ENCODE measurements around the gene TLE1.
A peak's percentile ranks its signal among the peaks of the same experiment; 100 is the strongest.

The TLE1 gene

DNA sequence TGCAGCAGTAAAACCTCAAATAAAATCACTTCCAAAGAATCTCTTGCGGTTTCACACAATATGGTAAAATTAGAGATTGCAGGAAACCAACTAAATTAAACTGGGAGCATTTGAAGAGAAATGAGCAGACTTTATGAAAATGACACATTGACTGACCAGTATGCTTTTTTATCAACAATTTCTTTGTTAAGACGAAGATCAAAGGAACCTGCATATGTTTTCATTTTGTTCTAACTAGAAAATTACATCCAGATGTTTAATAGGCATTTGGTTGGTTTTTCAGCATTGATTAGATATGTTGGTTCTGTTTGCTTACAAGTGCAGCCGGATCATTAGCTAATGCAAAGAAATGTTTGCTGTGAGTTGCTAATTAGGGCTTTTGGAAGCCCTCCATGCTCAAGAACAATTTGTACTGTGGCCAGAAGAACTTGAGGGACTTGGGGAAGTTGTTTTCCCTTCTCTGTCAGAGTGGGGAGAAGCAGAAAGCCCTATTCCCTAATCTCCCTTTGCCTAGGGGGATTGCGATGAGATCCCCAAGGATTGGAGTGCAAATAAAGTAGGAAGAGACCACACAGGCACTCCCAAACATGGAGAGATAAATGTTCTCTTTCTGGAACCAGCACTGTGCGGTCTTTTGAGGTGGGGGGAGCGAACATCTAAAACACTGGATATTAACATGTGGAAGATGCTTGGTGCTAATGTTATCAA lies 4.5 kb upstream of the TLE1 start:
- TF ChIP-seq GATA3 (IDR thresholded peaks at IDR 0.05; ENCODE audit: low read depth, low read length) (peak; percentile 55; the same call in 1 of the 2 replicates), GATA2 (IDR thresholded peaks at IDR 0.05; ENCODE audit: low read depth, low read length) (peak; percentile 74)

DNA sequence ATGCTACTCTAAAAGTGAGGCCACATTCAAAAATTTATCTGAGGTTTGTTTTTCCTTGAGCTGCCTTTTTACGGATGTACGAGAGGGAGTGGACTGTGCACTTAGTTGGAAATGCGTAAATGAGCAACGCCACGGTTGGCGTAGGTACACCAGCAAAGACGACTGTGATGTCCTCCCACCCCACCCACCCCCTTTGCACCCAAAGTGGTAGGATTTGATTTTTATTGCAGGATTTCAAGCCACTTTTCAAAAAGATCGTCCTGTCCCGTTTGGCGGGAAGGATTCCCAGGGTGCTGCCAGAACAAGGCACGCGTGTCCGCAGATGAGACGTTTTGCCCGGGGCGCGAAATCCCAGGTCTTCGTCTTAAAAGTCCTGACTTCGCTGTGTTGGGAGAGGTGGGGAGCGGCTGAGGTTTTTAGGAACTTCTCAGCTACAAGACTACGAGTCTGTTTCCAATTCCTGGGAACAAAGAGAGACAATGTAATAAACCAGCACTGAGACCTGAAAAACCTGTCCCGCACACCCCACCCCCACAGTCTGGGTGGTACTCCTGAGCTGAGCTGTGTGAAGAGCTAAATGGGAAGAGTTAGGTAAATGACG lies 1.0 kb upstream of the TLE1 start:
- TF ChIP-seq GATA2 (IDR thresholded peaks at IDR 0.05; ENCODE audit: low read depth, low read length) (no peak), GATA3 (IDR thresholded peaks at IDR 0.05; ENCODE audit: low read depth, low read length) (no peak)

DNA sequence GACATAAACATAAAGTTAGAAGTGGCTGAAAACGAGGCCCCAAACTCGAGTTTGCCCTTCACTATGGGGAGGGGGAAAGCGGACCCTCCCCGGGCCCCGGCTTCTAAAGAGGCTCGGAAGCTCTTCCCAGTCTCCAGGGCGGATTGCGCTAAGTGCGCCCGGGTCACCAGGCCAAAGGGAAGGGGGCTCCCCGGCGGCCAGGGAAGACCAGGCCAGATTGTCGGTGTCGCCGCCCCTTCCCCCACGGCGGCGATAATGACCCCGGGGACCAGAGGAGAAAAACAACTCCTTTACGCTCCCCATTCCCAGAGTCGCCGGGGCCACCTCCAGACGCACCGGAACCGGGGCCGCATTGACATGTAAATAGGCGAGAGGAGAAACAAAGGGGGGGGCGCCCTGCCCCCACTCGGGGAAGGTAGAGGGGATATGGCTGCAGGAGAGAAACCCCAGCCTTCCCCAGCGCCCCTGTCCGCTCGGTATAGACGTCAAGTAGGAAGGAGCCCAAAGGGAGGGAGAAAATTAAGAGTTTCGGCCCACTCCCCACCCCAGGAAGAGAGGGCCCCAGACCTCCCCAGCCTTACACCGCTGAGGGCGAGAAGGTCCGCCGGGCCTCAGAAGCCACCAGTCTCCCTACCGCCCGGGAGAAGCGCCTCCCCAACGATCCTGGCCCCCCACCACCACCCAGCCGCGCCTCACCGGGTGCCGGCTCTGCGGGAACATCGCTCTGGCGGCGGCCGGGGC lies 1.7 kb downstream of the TLE1 start:
- TF ChIP-seq GATA2 (IDR thresholded peaks at IDR 0.05; ENCODE audit: low read depth, low read length), result no peak
- no peak for TF ChIP-seq GATA3 (IDR thresholded peaks at IDR 0.05; ENCODE audit: low read depth, low read length)

DNA sequence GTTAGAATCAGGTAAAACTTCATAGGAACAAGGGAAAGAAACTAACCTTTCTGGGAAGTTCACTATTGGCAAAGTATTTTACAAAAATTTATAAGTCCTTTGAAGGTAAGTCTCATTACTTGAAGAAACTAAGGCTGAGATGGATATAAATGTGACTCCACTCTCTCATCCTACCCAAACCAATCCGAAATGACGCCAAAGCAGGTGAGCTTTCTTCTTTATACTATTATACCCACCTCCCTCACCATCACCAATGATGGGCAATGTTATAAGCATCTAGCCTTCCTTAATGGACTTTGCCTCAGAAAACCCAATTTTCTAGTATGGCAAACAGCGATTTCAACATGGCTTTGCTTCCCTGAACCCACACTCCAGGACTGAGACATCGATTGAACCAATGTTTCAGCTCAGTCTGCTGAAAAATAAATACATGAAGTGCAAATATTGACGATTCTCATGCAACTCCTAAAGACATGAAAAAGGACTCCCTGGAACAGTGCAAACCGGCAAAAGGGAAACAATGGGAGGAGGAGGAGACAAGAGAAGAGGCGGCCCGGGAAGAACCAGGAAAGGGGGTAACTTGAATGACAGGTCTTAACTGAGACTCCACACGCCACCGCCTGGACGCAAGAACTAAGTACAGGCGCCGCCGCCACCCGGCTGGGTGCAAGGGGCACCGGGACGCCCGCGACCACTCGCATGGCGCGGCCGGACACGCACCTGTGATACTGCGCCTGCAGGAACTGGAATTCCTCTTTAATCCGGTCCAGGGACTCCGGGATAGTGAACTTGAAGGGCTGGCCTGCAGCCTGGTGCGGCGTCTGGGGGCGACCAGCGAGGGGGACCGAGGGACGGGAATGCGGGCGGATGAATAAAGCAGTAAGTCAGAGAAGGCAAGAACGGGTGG lies 2.5 kb downstream of the TLE1 start:
- TF ChIP-seq GATA3 (IDR thresholded peaks at IDR 0.05; ENCODE audit: low read depth, low read length) (no peak), GATA2 (IDR thresholded peaks at IDR 0.05; ENCODE audit: low read depth, low read length) (no peak)

DNA sequence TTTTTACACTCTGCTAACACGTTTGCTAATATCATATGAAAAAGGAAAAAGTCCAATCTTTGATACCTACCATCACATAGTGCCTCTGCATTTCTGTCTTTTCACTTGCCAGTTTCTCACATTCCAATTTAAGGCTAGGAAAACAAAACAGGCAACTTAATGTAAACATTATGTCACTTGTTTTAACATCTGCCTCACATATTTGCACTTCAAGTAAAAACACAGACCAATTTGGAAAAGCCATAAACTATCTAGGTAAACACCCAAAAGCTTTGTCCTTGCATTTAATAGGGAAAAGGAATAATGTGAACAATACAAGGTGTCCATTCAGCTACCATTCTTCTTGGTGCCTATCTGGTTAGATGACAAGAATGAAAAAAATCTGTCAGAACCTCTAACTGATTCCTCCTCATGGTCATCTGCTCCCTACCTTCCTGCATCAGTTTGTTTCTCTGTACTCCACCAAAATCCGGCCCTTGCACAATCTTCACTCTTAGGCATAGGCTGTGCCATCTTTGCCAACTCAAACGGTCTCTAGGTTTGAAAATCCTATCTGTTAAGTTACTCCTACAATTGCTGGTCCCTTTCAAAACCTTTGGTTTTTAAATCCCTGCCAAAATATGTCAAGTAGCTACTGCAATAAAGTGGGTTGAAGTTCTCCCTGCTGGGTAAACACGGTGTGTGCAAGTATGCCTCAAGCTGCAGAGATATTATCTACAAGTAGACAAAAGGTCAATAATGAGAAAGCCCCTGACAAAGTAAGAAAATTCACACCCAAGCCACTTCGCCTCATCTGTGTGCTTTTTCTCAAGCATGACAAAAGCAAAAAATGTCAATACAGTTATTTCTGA lies 3.4 kb downstream of the TLE1 start:
- peak; percentile 34; the same call in 1 of the 2 replicates for TF ChIP-seq GATA2 (IDR thresholded peaks at IDR 0.05; ENCODE audit: low read depth, low read length)
- peak; percentile 23; the same call in 1 of the 2 replicates for TF ChIP-seq GATA3 (IDR thresholded peaks at IDR 0.05; ENCODE audit: low read depth, low read length)

DNA sequence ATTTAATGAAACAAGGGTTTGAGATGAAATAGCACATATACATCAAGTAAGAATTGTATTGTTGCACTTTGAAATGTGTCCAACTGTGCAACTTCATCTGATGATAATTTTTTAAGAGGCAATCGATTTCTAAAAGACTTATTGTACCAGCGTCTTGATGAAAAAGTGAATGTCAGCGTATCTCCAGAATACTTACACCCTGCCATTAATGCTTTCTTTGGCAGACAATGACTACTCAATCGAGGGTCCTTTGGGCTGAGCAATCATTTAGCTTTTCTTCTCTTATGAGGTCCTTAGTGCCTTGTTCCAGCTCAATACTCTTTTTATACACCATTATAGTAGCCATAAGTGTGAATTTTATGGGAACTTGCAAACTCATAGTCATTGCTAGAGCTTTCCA lies 4.7 kb downstream of the TLE1 start:
- TF ChIP-seq GATA2 (IDR thresholded peaks at IDR 0.05; ENCODE audit: low read depth, low read length), result no peak
- TF ChIP-seq GATA3 (IDR thresholded peaks at IDR 0.05; ENCODE audit: low read depth, low read length), result no peak

DNA sequence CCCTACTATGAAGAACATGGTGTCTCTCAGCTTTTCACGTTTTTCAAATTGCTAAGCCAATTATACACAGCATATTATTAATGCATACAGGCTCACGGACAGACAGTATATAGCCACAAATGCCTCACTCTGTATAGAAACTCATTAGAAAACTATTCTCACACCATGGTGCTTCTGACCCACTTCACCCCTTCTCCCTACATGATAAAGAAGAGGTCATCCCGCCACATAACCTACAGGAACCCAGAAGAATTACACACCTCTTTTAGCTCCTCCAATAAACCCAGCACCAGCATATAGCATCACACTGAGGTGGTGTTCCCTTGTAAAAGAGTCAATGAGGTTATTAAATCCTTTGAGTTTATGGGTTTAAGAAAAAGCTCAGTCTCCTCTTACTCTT lies 5.6 kb downstream of the TLE1 start:
- TF ChIP-seq GATA3 (IDR thresholded peaks at IDR 0.05; ENCODE audit: low read depth, low read length), result no peak
- no peak for TF ChIP-seq GATA2 (IDR thresholded peaks at IDR 0.05; ENCODE audit: low read depth, low read length)

DNA sequence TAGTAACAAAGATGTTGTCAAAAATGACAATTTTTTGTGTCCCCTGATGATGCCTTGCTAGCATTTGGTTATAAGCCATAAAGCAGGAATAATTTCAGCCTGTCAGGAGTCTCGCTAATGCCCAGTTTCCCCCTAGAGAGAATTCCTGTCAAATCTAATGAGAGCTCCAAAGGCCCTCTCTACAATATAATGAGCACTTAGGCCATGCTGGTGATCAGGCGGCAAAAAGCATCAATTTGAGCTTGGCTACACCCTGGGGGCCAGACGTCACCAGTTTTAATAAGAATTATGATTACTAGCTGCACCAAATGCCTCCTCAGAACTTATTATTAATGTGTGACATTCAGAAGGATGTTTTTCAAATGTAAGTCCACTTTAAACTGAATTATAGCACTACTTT lies 6.1 kb downstream of the TLE1 start:
- TF ChIP-seq GATA2 (IDR thresholded peaks at IDR 0.05; ENCODE audit: low read depth, low read length) (no peak), GATA3 (IDR thresholded peaks at IDR 0.05; ENCODE audit: low read depth, low read length) (no peak)

DNA sequence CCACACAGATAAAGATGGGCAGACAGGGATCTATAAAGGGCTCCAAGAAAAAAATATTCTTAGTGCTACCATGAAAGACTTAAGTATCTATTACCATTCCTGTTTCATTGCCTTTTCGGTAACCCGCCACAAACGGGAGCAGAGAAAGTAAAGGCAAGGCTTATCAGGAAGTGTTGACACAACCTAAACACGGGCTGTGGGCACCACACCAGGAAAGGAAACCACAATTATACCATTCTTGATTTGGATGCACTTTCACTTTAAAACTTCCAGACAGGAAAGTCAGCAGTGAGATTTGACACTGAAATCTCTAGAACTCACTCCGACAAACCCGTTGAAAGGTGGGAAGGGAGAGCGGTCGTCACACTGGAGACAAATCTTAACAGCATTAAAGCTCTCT lies 6.5 kb downstream of the TLE1 start:
- no peak for TF ChIP-seq GATA3 (IDR thresholded peaks at IDR 0.05; ENCODE audit: low read depth, low read length)

DNA sequence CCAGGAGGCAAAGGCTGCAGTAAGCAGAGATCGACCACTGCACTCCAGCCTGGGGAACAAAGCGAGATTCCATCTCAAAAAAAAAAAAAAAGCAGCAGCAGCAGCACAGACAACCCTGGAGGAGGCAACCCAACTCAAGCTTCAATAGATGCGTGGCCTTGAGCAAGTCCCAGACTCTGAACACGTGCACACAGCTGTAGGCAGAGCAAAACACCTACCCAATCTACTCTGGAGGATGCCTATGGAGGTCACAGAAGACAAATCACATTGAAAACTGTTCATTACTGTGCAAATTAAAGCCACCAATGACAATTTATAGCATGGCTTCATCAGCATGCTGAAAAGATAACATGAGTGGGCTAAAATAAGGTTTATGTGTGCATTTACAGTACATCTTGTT lies 7.2 kb downstream of the TLE1 start:
- TF ChIP-seq GATA2 (IDR thresholded peaks at IDR 0.05; ENCODE audit: low read depth, low read length) (no peak), GATA3 (IDR thresholded peaks at IDR 0.05; ENCODE audit: low read depth, low read length) (no peak)

DNA sequence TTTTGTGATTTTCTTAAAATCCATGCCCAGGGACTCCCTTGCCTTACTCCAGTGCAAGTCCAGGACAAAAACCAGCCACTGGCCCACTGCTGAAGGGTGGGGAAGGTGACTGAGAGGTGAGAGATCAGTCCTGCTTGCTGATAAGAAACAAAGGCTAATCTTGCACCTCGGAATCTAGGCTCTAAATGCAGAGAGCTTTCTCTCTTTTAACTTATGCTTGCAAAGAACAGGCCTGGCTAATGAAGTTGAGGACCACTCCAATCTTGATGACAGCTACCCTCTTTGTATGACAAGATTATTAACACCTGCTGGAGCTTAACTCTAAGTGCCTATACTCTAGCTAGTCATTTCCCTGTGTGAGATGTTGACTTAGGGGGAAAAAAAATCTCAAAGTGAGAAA lies 8.8 kb downstream of the TLE1 start:
- TF ChIP-seq GATA2 (IDR thresholded peaks at IDR 0.05; ENCODE audit: low read depth, low read length), result no peak
- no peak for TF ChIP-seq GATA3 (IDR thresholded peaks at IDR 0.05; ENCODE audit: low read depth, low read length)

DNA sequence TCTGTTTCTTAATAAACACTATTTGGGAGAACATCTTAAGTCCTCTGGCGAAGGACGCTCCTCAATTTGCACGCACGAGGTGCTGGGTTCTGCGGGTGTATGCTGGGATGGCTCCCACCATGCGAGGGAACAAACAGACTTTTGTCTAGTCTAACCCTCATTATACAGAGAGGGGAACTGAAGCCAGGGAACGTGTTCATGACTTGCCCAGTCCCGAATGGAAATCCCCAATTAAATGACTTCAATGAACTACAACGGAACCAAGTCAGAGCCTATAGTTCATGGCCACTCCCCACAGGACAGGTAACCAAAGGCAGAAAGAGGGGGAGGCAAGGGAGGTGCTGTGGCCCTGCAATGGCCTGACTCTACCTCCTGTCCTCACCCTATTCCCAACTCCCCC lies 9.3 kb downstream of the TLE1 start:
- TF ChIP-seq GATA2 (IDR thresholded peaks at IDR 0.05; ENCODE audit: low read depth, low read length), result no peak
- TF ChIP-seq GATA3 (IDR thresholded peaks at IDR 0.05; ENCODE audit: low read depth, low read length), result no peak

DNA sequence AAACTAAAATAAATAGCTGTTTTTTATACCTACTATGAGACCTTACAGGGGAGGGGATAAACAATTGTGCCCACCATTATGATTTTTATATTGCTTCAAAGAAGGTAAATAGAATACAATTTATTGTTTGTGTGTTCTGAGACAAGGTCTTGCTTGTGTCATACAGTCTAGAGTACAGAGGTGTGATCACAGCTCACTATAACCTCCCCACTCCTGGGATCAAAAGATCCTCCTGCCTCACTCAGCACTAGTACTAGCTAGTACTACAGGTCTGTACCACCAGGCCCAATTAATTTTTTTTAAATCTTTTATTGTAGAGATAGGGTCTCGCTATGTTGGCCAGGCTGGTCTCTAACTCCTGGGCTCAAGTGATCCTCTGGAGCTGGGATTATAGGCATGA lies 11.3 kb downstream of the TLE1 start:
- TF ChIP-seq GATA3 (IDR thresholded peaks at IDR 0.05; ENCODE audit: low read depth, low read length) (no peak), GATA2 (IDR thresholded peaks at IDR 0.05; ENCODE audit: low read depth, low read length) (no peak)

Data from SH-SY5Y (cell line).